GM19328 (cell line): ENCODE data around the gene SEMG1.

Source experiments
- ATAC-seq: cut with Tn5 transposase; IDR thresholded peaks from one replicate; pipeline ENCODE4 v1.9.1; 2021; ENCODE audit warnings: mild to moderate bottlenecking, moderate library complexity; ENCODE audit not compliant: unreplicated experiment

Gene SEMG1

DNA sequence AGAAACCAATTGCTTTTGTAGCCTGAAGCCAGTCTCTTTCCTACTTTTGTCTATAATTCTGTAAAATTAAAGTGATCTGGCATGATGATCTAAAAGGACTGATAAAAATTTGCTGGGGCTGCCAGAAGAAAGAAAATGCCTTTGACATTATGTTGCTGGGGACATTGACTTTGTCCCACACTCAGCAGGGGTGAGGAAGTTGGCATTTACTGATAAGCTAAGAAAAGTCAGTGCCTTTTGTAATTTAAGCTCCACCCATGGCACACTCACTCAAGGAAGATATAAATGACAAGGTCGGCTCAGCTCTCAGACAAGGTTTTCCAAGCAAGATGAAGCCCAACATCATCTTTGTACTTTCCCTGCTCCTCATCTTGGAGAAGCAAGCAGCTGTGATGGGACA, at the start of gene SEMG1:
SEMG1 (plus strand) TSS at position 309 of the 400 bp plus-strand sequence; CDS start at position 330, 21 bp downstream.
- no peak for ATAC-seq

DNA sequence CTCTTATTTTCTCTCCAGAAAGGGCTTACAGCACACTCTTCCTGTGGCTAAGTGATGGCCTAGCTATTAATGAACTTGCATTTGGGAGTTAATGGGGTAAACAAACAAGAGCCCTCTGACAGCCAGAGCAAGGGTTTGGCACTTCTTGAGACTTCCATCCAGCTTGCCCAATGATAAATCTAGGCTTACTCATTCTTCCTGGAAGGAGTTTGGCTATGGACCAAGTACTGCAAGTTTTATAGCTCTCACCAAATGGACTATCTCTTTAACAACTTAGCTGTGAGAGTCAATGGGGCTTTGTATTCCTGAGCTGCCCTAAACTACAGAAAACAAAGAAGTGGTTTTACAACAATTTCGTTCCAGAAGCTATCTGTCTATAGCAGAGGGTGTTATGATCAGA, 48.9 kb upstream of the SEMG1 start:
- no peak for ATAC-seq

- ATAC-seq, result no peak
Observed at GRCh38 chr20:45163083-45163803, 43.6 kb upstream of the SEMG1 start.

DNA sequence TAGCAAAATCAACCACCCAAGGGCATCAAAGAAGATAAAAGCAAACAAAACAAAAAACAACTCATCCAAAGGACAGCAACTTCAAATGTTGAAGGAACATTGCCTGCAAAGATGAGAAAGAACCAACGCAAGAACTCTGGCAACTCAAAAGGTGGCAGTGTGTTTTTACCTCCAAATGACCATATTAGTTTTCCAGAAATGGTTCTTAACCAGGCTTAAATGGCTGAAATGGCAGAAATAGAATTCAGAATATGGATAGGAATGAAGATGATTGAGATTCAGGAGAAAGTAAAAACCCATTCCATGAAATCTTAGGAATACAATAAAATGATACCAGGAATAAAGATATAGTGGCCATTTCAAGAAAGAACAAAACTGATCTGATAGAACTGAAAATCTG, 41.9 kb upstream of the SEMG1 start:
- no peak for ATAC-seq

DNA sequence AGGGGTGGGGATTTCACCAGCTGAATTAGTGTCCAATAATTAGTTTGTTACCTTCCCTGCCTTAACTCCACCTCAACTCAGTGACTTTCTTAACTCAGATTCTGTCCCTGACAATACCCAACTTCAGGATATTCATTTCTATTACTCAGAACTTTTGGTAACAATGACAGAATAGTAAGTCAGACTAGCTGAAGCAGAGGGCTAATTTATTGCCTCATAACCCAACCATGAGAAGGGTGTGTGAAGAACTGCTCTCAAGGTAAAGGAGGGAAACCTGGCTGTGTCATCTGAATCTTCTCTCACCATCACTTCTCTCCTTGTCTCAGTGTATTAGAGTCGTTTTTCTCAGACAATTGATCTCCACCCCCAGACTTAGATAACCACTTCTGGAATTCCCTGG, 33.3 kb upstream of the SEMG1 start:
- ATAC-seq, result no peak

GRCh38 chr20:45174434-45175364, 32.1 kb upstream of the SEMG1 start, which contains the start of gene PI3:
TSS of gene PI3 (plus strand) at chr20:45174902. CDS start at chr20:45174923, 21 bp downstream.
- no peak for ATAC-seq

- ATAC-seq, result no peak
Observed at GRCh38 chr20:45176526-45177267, 30.1 kb upstream of the SEMG1 start.

GRCh38 chr20:45179166-45179565, 27.7 kb upstream of the SEMG1 start:
- ATAC-seq, result no peak

DNA sequence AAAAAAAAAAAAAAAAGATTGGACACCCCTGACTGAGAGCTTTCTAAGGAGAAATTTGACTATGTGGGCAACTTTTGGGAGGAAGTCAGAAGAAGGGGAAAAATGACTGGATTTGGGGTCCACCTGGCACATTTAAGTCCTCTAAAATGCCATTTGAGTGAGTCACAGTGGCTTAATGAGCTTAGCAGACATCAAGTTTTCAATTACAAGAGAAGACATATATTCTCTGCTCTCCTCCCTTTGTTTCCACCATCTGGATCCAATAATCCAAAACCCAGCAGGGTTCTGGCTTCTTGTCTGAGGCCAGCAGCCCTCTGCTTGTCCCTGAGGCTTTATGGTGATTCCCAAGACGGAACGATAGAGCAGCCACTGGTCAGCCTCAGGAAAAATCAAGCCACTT, 25.2 kb upstream of the SEMG1 start:
- ATAC-seq, result no peak

DNA sequence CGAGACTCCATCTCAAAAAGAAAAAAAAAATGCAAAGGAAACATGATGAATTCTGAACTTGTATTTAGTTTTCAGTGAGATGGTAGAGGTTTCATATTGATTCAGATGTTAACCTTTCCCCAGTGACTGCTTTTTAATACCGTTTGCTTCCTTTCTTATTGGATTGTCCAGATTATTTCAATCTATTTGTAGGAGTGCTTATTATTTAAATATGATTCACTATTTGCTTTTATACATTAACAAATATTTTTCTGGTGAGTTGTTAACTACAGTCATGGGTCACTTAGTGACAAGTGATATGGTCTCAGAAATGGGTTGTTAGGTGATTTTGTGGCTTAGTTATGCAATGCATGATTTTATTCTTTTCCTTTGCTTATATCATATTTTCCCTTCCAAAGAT, 23.7 kb upstream of the SEMG1 start:
- ATAC-seq, result no peak

DNA sequence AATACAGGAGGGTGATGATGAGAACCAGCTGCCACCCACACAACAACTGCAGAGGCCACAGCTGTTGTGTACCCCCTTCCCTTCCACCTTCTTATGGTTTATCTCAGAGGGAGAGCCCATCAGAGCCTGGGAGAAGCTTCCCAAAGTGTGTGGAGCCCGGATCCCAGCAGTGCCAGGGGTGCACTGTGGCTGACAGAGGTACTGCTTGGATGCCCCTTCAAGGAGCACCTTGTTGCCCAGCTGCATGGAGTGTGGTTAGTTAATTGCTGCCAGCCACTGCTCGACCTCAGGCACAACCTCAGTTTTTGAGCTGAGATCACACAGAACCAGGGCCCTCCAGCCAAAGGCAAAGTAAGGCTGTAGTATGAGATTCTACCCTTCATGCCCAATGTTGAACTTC, 19.1 kb upstream of the SEMG1 start:
- ATAC-seq, result no peak

DNA sequence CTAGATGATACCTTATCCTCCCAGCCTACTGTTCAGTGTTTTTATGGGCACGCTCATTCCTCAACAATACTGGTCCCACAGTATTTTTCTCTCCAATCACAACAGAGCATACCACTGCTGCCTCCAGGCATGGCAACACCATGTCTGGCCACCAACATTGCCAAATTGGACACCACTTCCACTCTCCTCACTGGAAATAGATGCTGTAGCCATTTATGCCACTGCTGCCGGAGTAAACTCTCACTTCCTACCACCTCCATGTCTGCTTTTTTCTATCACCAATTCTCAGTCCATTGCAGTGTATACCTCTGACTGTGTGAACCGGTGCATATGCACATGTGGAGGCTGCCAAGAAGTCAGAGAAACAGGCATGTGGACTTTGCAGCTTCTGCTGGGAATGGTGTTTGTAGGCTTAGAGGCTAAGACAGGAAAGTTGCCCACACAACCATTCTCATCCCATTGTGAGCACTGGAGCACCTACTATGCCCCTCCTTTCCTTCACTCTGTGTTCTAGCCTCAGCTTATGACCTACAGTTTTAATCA, 17.7 kb upstream of the SEMG1 start:
- ATAC-seq, result no peak

GRCh38 chr20:45189861-45190260, 17.0 kb upstream of the SEMG1 start:
- no peak for ATAC-seq

DNA sequence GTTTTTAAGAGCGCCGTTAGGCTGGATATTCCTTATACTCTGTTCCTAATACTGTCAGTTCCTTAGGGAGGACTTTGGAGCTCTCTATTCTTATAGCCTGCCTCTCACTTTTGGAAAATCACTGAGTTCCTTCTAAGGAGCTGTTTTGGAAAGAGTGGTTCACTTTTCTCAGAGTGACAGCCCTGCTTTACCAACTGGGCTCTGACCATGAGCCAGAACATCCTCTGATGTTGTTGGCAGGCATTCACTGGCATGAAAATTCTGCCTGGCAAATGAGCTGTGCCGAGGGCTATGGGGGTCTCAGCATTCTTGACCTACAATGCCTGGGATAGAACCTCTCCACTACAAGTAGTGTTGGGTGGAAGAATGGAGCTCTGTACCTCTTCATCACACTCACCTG, 14.9 kb upstream of the SEMG1 start:
- no peak for ATAC-seq

GRCh38 chr20:45193331-45193730, 13.5 kb upstream of the SEMG1 start:
- no peak for ATAC-seq

GRCh38 chr20:45209924-45210323, 3.1 kb downstream of the SEMG1 start:
- no peak for ATAC-seq

DNA sequence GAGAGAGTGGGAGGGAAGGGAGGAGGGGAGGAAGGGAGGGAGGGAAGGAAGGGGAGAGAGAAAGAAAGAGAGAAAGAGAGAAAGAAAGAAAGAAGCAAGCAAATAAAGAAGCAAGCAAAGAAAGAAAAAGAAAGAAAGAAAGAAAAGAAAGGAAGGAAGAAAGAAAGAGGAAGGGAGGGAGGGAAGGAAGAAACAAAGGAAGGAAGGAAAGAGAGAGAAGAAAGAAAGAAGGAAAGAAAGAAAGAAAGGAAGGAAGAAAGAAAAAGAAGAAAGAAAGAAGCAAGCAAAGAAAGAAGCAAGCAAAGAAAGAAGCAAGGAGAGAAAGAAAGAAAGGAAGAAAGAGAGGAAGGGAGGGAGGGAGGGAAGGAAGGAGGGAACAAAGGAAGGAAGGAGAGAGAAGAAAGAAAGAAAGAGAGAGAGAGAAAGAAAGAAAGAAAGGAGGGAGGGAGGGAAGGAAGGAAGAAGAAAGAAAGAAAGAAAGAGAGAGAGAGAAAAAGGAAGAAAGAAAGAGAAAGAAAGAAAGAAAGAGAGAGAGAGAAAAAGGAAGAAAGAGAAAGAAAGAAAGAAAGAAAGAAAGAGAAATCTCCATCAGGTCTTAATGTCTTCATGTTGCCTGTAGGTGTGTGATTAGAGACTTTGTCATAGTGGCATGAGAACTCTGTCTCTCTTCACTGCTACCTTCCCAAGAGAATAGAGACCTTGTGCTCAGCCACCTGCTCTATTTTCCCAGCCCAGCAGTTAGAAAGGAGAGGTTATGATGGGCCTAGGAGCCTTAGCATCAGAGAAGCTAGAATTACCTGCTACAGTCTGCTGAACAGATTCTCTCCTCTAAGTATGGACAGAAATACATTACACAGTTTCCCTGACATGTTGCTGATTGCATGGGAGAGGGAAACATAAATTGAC, 5.0 kb downstream of the SEMG1 start:
- ATAC-seq, result no peak

DNA sequence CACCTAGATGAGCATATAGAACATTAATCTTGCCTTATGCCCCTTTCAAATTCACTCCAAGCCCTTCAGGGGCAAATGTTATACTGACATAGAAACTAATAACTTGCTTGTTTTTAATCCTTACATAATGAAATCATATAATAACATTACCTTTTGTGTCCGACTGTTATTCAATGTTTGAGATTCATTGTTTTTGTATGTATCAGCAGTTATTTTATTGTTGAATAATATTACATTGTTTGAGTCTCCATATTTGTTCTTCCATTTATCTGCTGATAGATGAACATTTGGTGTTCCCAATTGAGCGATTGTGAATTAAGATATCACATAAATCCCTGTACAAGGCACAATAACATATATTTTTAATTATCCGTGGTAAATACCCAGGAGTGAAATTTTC, 6.0 kb downstream of the SEMG1 start:
- no peak for ATAC-seq

DNA sequence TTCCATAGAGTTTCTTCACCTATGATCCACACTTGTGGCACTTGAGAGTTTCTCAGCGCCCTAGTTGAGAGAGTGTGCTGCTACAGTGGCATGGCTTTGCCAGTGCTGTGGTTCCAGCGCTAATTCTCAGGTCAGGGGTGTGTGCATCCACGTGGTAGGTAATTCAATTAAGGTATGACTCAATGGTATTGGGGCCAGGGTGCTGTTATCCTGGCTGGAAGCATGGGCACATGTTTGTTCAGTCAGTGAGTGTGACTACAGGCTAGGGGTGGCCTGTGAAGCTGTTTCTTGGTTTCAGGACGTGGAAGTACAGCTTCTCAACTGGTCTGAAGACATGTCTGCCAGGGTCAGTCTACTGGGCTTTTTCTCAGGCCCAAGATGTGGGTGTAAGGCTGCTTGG, 11.3 kb downstream of the SEMG1 start:
- no peak for ATAC-seq

- ATAC-seq, result no peak
Observed at GRCh38 chr20:45218636-45219035, 11.8 kb downstream of the SEMG1 start.
